ENCODE results near the gene CLSTN2. TPM values are rescaled to one million over a fixed set of nuclear protein-coding genes. Genes with fewer than 3 reads are reported as not detected.

The CLSTN2 gene
- total RNA-seq, 1 donor from 2014 or later, result 80.9 TPM

- no peak overlapping the region for H3K4me3 Mint-ChIP-seq (ENCODE audit: unreplicated experiment)
- H3K36me3 Mint-ChIP-seq (ENCODE audit: low read depth, unreplicated experiment), result peaks cover 4% of the 10 kb centered on the region
- H3K4me1 Mint-ChIP-seq (ENCODE audit: low read depth, unreplicated experiment), result peaks cover 4% of the 10 kb centered on the region
These were observed 409.7 kb downstream of the CLSTN2 start for GRCh38 chr3:140344601-140345205.

GRCh38 chr3:140347151-140347550 is 412.2 kb downstream of the CLSTN2 start:
- no peak overlapping the region for H3K4me2 ChIP-seq (ENCODE audit: low read length)
- H3K4me1 ChIP-seq (ENCODE audit: insufficient read depth, low read length), result no peaks in the 10 kb centered on the region
- FAIRE-seq (no peak), DNase-seq (ENCODE audit: low read depth) (no peak)
- no peak overlapping the region for H3K27ac Mint-ChIP-seq (ENCODE audit: unreplicated experiment)
- H3K27ac ChIP-seq (ENCODE audit: low read depth, low read length), result no peak overlapping the region
- H3K4me3 ChIP-seq (ENCODE audit: insufficient read depth, low read depth, low read length), result no peak overlapping the region
- H3K36me3 Mint-ChIP-seq (ENCODE audit: low read depth, unreplicated experiment), result peaks cover 4% of the 10 kb centered on the region
- no peak for TF ChIP-seq CTCF (IDR thresholded peaks at IDR 0.05; ENCODE audit: insufficient read depth, low read depth, low read length)
- TF ChIP-seq EZH2 (IDR thresholded peaks at IDR 0.05; ENCODE audit: insufficient read depth, low read length), result no peak
- no peaks in the 10 kb centered on the region for H3K79me2 ChIP-seq (ENCODE audit: insufficient read depth, low read length)
- no peaks in the 10 kb centered on the region for H3K36me3 ChIP-seq (ENCODE audit: insufficient read depth, low read length)
- no peak overlapping the region for H2AFZ ChIP-seq (ENCODE audit: low read depth, low read length)
- H3K9me3 ChIP-seq (ENCODE audit: insufficient read depth, low read depth, low read length), result no peaks in the 10 kb centered on the region
- H3K4me1 Mint-ChIP-seq (ENCODE audit: low read depth, unreplicated experiment), result peaks cover 4% of the 10 kb centered on the region
- H3K27me3 ChIP-seq (ENCODE audit: insufficient read depth, low read length), result no peaks in the 10 kb centered on the region
- H3K9me3 Mint-ChIP-seq (ENCODE audit: unreplicated experiment), result peaks cover 2% of the 10 kb centered on the region
- no peak overlapping the region for H3K9ac ChIP-seq (ENCODE audit: low read length)
- H3K27me3 Mint-ChIP-seq (ENCODE audit: low read depth, unreplicated experiment), result no peaks in the 10 kb centered on the region
- H4K20me1 ChIP-seq (ENCODE audit: insufficient read depth, low read length), result no peaks in the 10 kb centered on the region
- H3K4me3 Mint-ChIP-seq (ENCODE audit: unreplicated experiment), result no peak overlapping the region

More at GRCh38 chr3:140344601-140345205, 409.7 kb downstream of the CLSTN2 start:
- no peaks in the 10 kb centered on the region for H3K4me1 ChIP-seq (ENCODE audit: insufficient read depth, low read length)
- no peak overlapping the region for H3K4me2 ChIP-seq (ENCODE audit: low read length)
- no peaks in the 10 kb centered on the region for H3K27me3 ChIP-seq (ENCODE audit: insufficient read depth, low read length)
- H3K27me3 Mint-ChIP-seq (ENCODE audit: low read depth, unreplicated experiment), result no peaks in the 10 kb centered on the region
- no peaks in the 10 kb centered on the region for H3K79me2 ChIP-seq (ENCODE audit: insufficient read depth, low read length)
- H3K4me3 ChIP-seq (ENCODE audit: insufficient read depth, low read depth, low read length), result no peak overlapping the region
- peaks cover 2% of the 10 kb centered on the region for H3K9me3 Mint-ChIP-seq (ENCODE audit: unreplicated experiment)
- no peaks in the 10 kb centered on the region for H4K20me1 ChIP-seq (ENCODE audit: insufficient read depth, low read length)
- H3K27ac ChIP-seq (ENCODE audit: low read depth, low read length), result no peak overlapping the region
- H3K27ac Mint-ChIP-seq (ENCODE audit: unreplicated experiment), result no peak overlapping the region
- FAIRE-seq (no peak), DNase-seq (ENCODE audit: low read depth) (no peak)
- H3K9me3 ChIP-seq (ENCODE audit: insufficient read depth, low read depth, low read length), result no peaks in the 10 kb centered on the region
- H3K9ac ChIP-seq (ENCODE audit: low read length), result no peak overlapping the region
- H3K36me3 ChIP-seq (ENCODE audit: insufficient read depth, low read length), result no peaks in the 10 kb centered on the region
- TF ChIP-seq CTCF (IDR thresholded peaks at IDR 0.05; ENCODE audit: insufficient read depth, low read depth, low read length) (no peak), EZH2 (IDR thresholded peaks at IDR 0.05; ENCODE audit: insufficient read depth, low read length) (no peak)
- no peak overlapping the region for H2AFZ ChIP-seq (ENCODE audit: low read depth, low read length)

- H3K27ac ChIP-seq (ENCODE audit: low read depth, low read length), result no peak overlapping the region
- Mint-ChIP-seq H3K4me3 (ENCODE audit: unreplicated experiment) (no peak overlapping the region), H3K27ac (ENCODE audit: unreplicated experiment) (no peak overlapping the region), H3K27me3 (ENCODE audit: low read depth, unreplicated experiment) (no peaks in the 10 kb centered on the region), H3K9me3 (ENCODE audit: unreplicated experiment) (peaks cover 2% of the 10 kb centered on the region), H3K4me1 (ENCODE audit: low read depth, unreplicated experiment) (peaks cover 4% of the 10 kb centered on the region), H3K36me3 (ENCODE audit: low read depth, unreplicated experiment) (peaks cover 4% of the 10 kb centered on the region)
- DNase-seq (ENCODE audit: low read depth) (no peak), FAIRE-seq (no peak)
- H2AFZ ChIP-seq (ENCODE audit: low read depth, low read length), result no peak overlapping the region
- H3K9ac ChIP-seq (ENCODE audit: low read length), result no peak overlapping the region
- no peaks in the 10 kb centered on the region for H4K20me1 ChIP-seq (ENCODE audit: insufficient read depth, low read length)
- H3K9me3 ChIP-seq (ENCODE audit: insufficient read depth, low read depth, low read length), result no peaks in the 10 kb centered on the region
- no peaks in the 10 kb centered on the region for H3K27me3 ChIP-seq (ENCODE audit: insufficient read depth, low read length)
- no peak overlapping the region for H3K4me2 ChIP-seq (ENCODE audit: low read length)
- H3K36me3 ChIP-seq (ENCODE audit: insufficient read depth, low read length), result no peaks in the 10 kb centered on the region
- H3K79me2 ChIP-seq (ENCODE audit: insufficient read depth, low read length), result no peaks in the 10 kb centered on the region
- H3K4me1 ChIP-seq (ENCODE audit: insufficient read depth, low read length), result no peaks in the 10 kb centered on the region
- TF ChIP-seq EZH2 (IDR thresholded peaks at IDR 0.05; ENCODE audit: insufficient read depth, low read length) (no peak), CTCF (IDR thresholded peaks at IDR 0.05; ENCODE audit: insufficient read depth, low read depth, low read length) (no peak)
- H3K4me3 ChIP-seq (ENCODE audit: insufficient read depth, low read depth, low read length), result no peak overlapping the region
These were observed 415.0 kb downstream of the CLSTN2 start for GRCh38 chr3:140349938-140350337.
